Cardiac ventricle fibroblast (primary cell): ENCODE data around the gene SULT4A1. TPM values are rescaled to one million over a fixed set of nuclear protein-coding genes. Genes with fewer than 3 reads are reported as not detected.

Source experiments
- total RNA-seq: library from RNA; depleted of rRNA; stranded (reverse); fragments of >200 nt; gene quantifications from 2 replicates; pipeline ENCODE4 v1.2.3, GENCODE V29; 2015

SULT4A1 gene
- 0.06 and 0.10 TPM in 2 replicates for total RNA-seq

GRCh38 chr22:43862074-43862881, at the start of gene SULT4A1:
TSS of gene SULT4A1 (minus strand) at chr22:43862513. CDS start at chr22:43862382, 131 bp downstream.

GRCh38 chr22:43891360-43892182, 29.3 kb upstream of the SULT4A1 start, which contains the start of gene PNPLA5:
TSS of gene PNPLA5 (minus strand) at chr22:43892013. CDS start at chr22:43891880, 133 bp downstream.

GRCh38 chr22:43812149-43812842, 50.0 kb downstream of the SULT4A1 start, which contains the start of gene EFCAB6:
TSS of gene EFCAB6 (minus strand) at chr22:43812305. CDS start at chr22:43782318, 29,987 bp downstream.

Other genes with a start within 250 kb of the SULT4A1 start
- 2.1 and 2.8 TPM in 2 replicates for gene EFCAB6, start 50.2 kb downstream of the SULT4A1 start, total RNA-seq
- gene PNPLA5, start 29.5 kb upstream of the SULT4A1 start, total RNA-seq, result not detected in 2 replicates
- gene PNPLA3, start 61.3 kb upstream of the SULT4A1 start, total RNA-seq, result 0.87 and 0.88 TPM in 2 replicates
- 46.7 and 47.4 TPM in 2 replicates for gene SAMM50, start 92.9 kb upstream of the SULT4A1 start, total RNA-seq
- gene PARVB, start 161.8 kb upstream of the SULT4A1 start, total RNA-seq, result 54.1 and 62.7 TPM in 2 replicates